ENCODE data around the gene CDK5.

- TF ChIP-seq CTCF (IDR thresholded peaks at IDR 0.05; ENCODE audit: low read depth, low read length) = no peak
- no peak for TF ChIP-seq EZH2phosphoT487 (IDR thresholded peaks at IDR 0.05; ENCODE audit: low read depth)
Measured at GRCh38 chr7:151046603-151047573, 10.8 kb downstream of the CDK5 start.
